K562 (cell line): ENCODE data around the gene ADRB2. TPM values are rescaled to one million over a fixed set of nuclear protein-coding genes. Genes with fewer than 3 reads are reported as not detected.

ENCODE experiments used
- ATAC-seq: fragments of 200-7000 bp; cut with Tn5 transposase; 3 replicates; pipeline ENCODE4 v1.9.1; 2020; ENCODE audit warnings: moderate library complexity
- BruUV-seq: library from RNA; stranded (reverse); fragments of 400-500 nt; replicated peaks from 2 replicates; lab custom pipeline; 2021; lab: Mats Ljungman, UMichigan
- CTCF ChIA-PET: fragments of 300-600 bp; formaldehyde crosslinking; extraction: SDS; loops from one replicate; lab custom pipeline; 2021; ENCODE audit warnings: low intra/inter-chr PET ratio; lab: Yijun Ruan, JAX
- POLR2A ChIA-PET: fragments of 300-600, 350-650 bp; sonication (Branson Sonifier 250); formaldehyde crosslinking; extraction: SDS; loops from one replicate; lab custom pipeline; 2021; ENCODE audit warnings: antibody characterized with exemption, inconsistent platforms; lab: Yijun Ruan, JAX
- DNase-seq, 4 experiments: peaks; one replicate each; pipeline versions ENCODE4 v3.0.0 to v3.0.0-alpha.2; 2011 to 2018; ENCODE audit warnings: low spot score in 3 of 4, mixed read lengths in 3 of 4; ENCODE audit errors: extremely low read depth in 1 of 4
- FAIRE-seq: peaks from 2 replicates; lab custom pipeline; 2011; peaks lifted over from hg19 to GRCh38; lab: Jason Lieb, UNC
- H2AFZ ChIP-seq: 2 replicates; pipeline ENCODE4 v1.6.0; 2011; ENCODE audit warnings: low read depth, low read length, control low read depth, inconsistent platforms
- H3K27ac ChIP-seq: fragments of 200-600 bp; 3 replicates; pipeline ENCODE4 v1.8.0; 2011; ENCODE audit warnings: low read depth, mild to moderate bottlenecking, control low read depth, inconsistent platforms, low read length, moderate library complexity, mixed read lengths; ENCODE audit errors: extremely low read depth
- H3K27me3 ChIP-seq, 2 experiments: fragments of 300-600 bp in 1 of 2; 2 replicates in 1 of 2; 3 replicates in 1 of 2; pipeline versions ENCODE4 v1.6.0 to v1.8.0; 2011; ENCODE audit warnings: inconsistent platforms in 2 of 2, low read length in 2 of 2, mild to moderate bottlenecking in 1 of 2, mixed read lengths in 1 of 2, moderate library complexity in 1 of 2; ENCODE audit not compliant: control insufficient read depth in 2 of 2, insufficient read depth in 2 of 2
- H3K36me3 ChIP-seq: fragments of 300-600 bp; 3 replicates; pipeline ENCODE4 v1.8.0; 2011; ENCODE audit warnings: mild to moderate bottlenecking, low read length, inconsistent platforms; ENCODE audit not compliant: control insufficient read depth, insufficient read depth
- H3K4me1 ChIP-seq, 2 experiments: fragments of 200-600 bp in 1 of 2; replicated peaks in 1 of 2; 2 replicates in 1 of 2; 3 replicates in 1 of 2; pipeline versions ENCODE4 v1.5.1 to v1.8.0; 2011; ENCODE audit warnings: inconsistent platforms in 2 of 2, low read length in 2 of 2, mild to moderate bottlenecking in 1 of 2, mixed read lengths in 1 of 2, moderate library complexity in 1 of 2; ENCODE audit not compliant: control insufficient read depth in 2 of 2, insufficient read depth in 2 of 2
- H3K4me2 ChIP-seq: 2 replicates; pipeline ENCODE4 v1.6.1; 2011; ENCODE audit warnings: low read length, control low read depth, inconsistent platforms, mixed read lengths; ENCODE audit not compliant: insufficient read depth
- H3K4me3 ChIP-seq: fragments of 200-600 bp; sonication (generic), shearing (Covaris generic); 2 replicates; pipeline ENCODE4 v1.5.1; 2016; ENCODE audit warnings: control low read depth, inconsistent platforms
- H3K79me2 ChIP-seq: fragments of 200-600 bp; 3 replicates; pipeline ENCODE4 v1.8.0; 2011; ENCODE audit warnings: low read length, inconsistent platforms; ENCODE audit not compliant: control insufficient read depth, insufficient read depth
- H3K9ac ChIP-seq, 2 experiments: 2 replicates each; pipeline versions ENCODE4 v1.6.0 to v1.6.1; 2011; ENCODE audit warnings: low read depth in 2 of 2, low read length in 2 of 2, control low read depth in 1 of 2, inconsistent platforms in 1 of 2, mild to moderate bottlenecking in 1 of 2, mixed read lengths in 1 of 2; ENCODE audit not compliant: insufficient read depth in 1 of 2
- H3K9me1 ChIP-seq: one replicate; pipeline ENCODE4 v1.6.0; 2011; ENCODE audit warnings: inconsistent platforms, mild to moderate bottlenecking, low read length, moderate library complexity; ENCODE audit not compliant: control insufficient read depth, insufficient read depth
- H3K9me3 ChIP-seq: replicated peaks from 2 replicates; pipeline ENCODE4 v1.5.1; 2011; ENCODE audit warnings: low read depth, low read length, inconsistent platforms; ENCODE audit not compliant: control insufficient read depth, insufficient read depth
- H4K20me1 ChIP-seq: replicated peaks from 2 replicates; pipeline ENCODE4 v1.6.1; 2011; ENCODE audit warnings: low read length, inconsistent platforms, mixed read lengths; ENCODE audit not compliant: control insufficient read depth, insufficient read depth
- ASH1L ChIP-seq: fragments of 450-650 bp; IDR thresholded peaks from 2 replicates; pipeline ENCODE4 v1.6.1; 2018; ENCODE audit warnings: borderline replicate concordance, mild to moderate bottlenecking, low read depth; ENCODE audit not compliant: partially characterized antibody
- CHCHD3 ChIP-seq: fragments of 250-450 bp; sonication (Bioruptor Pico); IDR thresholded peaks from 2 replicates; pipeline ENCODE4 v2.1.2; 2022; ENCODE audit warnings: mild to moderate bottlenecking
- KAT8 ChIP-seq: fragments of 450-650 bp; IDR thresholded peaks from 2 replicates; pipeline ENCODE4 v1.6.1; 2016; ENCODE audit warnings: low read depth, mild to moderate bottlenecking
- ZNF668 ChIP-seq: fragments of 250-450 bp; sonication (Bioruptor Pico); IDR thresholded peaks from 2 replicates; pipeline ENCODE4 v1.8.0; 2022; ENCODE audit warnings: mild to moderate bottlenecking, inconsistent platforms
- WGBS: fragments of 100-300 bp; shearing (Covaris generic); methylation state at CpG from one replicate; pipeline ENCODE4 v1.1.6; 2016; ENCODE audit warnings: low coverage, mixed read lengths; ENCODE audit not compliant: insufficient coverage; ENCODE audit errors: missing lambda C conversion rate; 5-methylcytosine and 5-hydroxymethylcytosine counted together
- in situ Hi-C: fragments of 300-500 bp; cut with MboI; formaldehyde crosslinking; loops from 4 replicates; pipeline ENCODE4 v1.15.0; 2018; ENCODE audit warnings: inconsistent platforms, mixed read lengths
- intact Hi-C: fragments of 100-400 bp; cut with micrococcal nuclease; formaldehyde crosslinking; loops from 2 replicates; pipeline ENCODE4 v1.14.2; 2022
- polyA plus RNA-seq, 8 experiments: library from polyadenylated mRNA; depleted of rRNA in 4 of 8; stranded (reverse) in 5 of 8; unstranded in 3 of 8; fragments of >200 nt; fragmentation: Nextera tagmentation in 2 of 8; fragmentation: Illumina TruSeq in 1 of 8; extraction: Ambion mirVana in 2 of 8; extraction: Trizol in 1 of 8; gene quantifications; 2 replicates each; pipeline versions ENCODE4 v1.2.1 to v1.2.3, GENCODE V29; 2011 to 2014; ENCODE audit warnings: inconsistent platforms in 1 of 8, missing spikeins in 1 of 8
- total RNA-seq, 7 experiments: library from RNA; depleted of rRNA in 6 of 7; stranded (reverse); fragments of >200 nt in 6 of 7; fragmentation: Illumina TruSeq in 2 of 7; extraction: Trizol in 2 of 7; gene quantifications; 2 replicates each; pipeline versions ENCODE4 v1.2.1 to v1.2.3, GENCODE V29; 2011 to 2021; ENCODE audit warnings: low replicate concordance in 1 of 7
- TF ChIP-seq, protein P1 (sequence below): fragments of 250-450 bp; sonication (Bioruptor Pico); IDR thresholded peaks from 2 replicates; pipeline ENCODE4 v1.4.0; 2020; ENCODE audit warnings: borderline replicate concordance

ADRB2 gene
- total and polyA plus RNA-seq, 9 of the 15 experiments (the other 6 are each of a cell fraction or from before 2014, with no cell fraction given), result 0.01 to 0.18 (median 0.04) TPM; not detected in 2

DNA sequence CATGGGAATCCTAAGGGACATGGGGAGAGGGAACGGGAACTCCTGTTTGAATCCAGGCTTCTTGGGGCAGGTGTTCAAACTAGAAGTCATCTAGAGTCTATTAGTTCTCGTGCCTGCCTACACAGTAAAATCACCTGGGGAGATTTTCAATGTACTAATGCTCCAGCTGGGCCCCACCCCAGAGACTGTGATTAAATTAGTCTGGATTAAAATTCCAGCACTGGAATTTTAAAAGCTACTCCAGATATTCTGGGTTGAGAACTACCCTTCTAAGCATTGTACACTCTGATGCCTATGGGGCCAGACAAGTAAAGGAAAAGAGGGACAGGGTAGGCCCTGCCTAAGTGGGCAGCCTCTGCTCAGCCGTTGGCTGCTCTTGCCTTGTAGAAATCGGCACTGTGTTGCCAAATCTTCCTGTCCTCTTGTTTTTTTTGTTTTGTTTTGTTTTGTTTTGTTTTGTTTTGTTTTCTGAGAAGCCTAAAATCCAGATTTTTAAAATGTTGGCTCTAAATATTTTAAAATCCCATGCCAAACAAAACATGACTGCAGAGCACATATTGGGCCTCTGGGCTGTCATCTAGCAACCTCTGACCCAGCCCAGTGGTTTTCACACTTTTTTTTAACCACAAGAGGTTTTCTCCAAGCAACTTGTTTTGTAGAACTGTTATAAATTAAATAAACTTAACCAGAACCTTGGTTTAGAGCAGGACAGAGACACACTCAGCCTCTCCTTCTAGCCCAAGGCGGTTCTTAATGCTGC lies 29.0 kb downstream of the ADRB2 start:
- in situ Hi-C loops, result no loop called here
- H3K4me1 ChIP-seq, result no peaks in the 10 kb centered on the region; a peak in 1 of 5 replicates
- DNase-seq, result no peak
- no TSS peak for BruUV-seq
- 4% methylated on average over 5 of the region's 5 CpGs for WGBS
- POLR2A ChIA-PET, result no interaction called here
- no peak overlapping the region for H2AFZ ChIP-seq
- H3K4me2 ChIP-seq, result no peak overlapping the region
- H3K9me3 ChIP-seq, result no peaks in the 10 kb centered on the region
- no peak for TF ChIP-seq ZNF668 (CRISPR knock-in tag)
- TF ChIP-seq, protein P1, sequence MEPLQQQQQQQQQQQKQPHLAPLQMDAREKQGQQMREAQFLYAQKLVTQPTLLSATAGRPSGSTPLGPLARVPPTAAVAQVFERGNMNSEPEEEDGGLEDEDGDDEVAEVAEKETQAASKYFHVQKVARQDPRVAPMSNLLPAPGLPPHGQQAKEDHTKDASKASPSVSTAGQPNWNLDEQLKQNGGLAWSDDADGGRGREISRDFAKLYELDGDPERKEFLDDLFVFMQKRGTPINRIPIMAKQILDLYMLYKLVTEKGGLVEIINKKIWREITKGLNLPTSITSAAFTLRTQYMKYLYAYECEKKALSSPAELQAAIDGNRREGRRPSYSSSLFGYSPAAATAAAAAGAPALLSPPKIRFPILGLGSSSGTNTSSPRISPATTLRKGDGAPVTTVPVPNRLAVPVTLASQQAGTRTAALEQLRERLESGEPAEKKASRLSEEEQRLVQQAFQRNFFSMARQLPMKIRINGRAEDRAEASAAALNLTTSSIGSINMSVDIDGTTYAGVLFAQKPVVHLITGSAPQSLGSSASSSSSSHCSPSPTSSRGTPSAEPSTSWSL (CRISPR knock-in tag), result no peak
- no peak for TF ChIP-seq ASH1L
- TF ChIP-seq CHCHD3 (CRISPR knock-in tag), result no peak
- TF ChIP-seq KAT8, result no peak
- H4K20me1 ChIP-seq, result no peaks in the 10 kb centered on the region
- H3K27me3 ChIP-seq, result peaks cover 0 to 21% of the 10 kb centered on the region in 2 experiments; a peak in 3 of 5 replicates
- H3K9ac ChIP-seq, result no peak overlapping the region
- no peaks in the 10 kb centered on the region for H3K9me1 ChIP-seq
- H3K79me2 ChIP-seq, result no peaks in the 10 kb centered on the region
- intact Hi-C loops, result no loop called here
- H3K36me3 ChIP-seq, result no peaks in the 10 kb centered on the region
- FAIRE-seq, result no peak
- H3K4me3 ChIP-seq, result no peak overlapping the region
- no peak for ATAC-seq
- CTCF ChIA-PET, result no interaction called here
- no peak overlapping the region for H3K27ac ChIP-seq
